Activated CD4-positive, alpha-beta memory T cell treated with anti-CD3 and anti-CD28 coated beads, Interleukin-2, amount 10 ng/mL, durations not matched to agents 7 days and 5 days (primary cell): ENCODE data around the gene ZDHHC11B. TPM values are rescaled to one million over a fixed set of nuclear protein-coding genes. Genes with fewer than 3 reads are reported as not detected.

Source experiments
- CTCF ChIA-PET: fragments of 350-600 bp; sonication (Branson Sonifier 250); formaldehyde crosslinking; loops from one replicate; lab custom pipeline; 2021; ENCODE audit warnings: antibody characterized with exemption, inconsistent platforms; lab: Charles Lee
- POLR2A ChIA-PET: fragments of 350-600 bp; sonication (Branson Sonifier 250); formaldehyde crosslinking; loops from one replicate; lab custom pipeline; 2021; ENCODE audit warnings: antibody characterized with exemption; lab: Charles Lee
- DNase-seq: peaks from one replicate; pipeline ENCODE4 v3.0.0-alpha.2; 2020
- H3K27ac Mint-ChIP-seq: one replicate; pipeline ENCODE4 v1.8.0; 2021; ENCODE audit warnings: mild to moderate bottlenecking, mixed read lengths
- H3K27me3 Mint-ChIP-seq: one replicate; pipeline ENCODE4 v1.8.0; 2021; ENCODE audit warnings: mixed read lengths
- H3K36me3 Mint-ChIP-seq: one replicate; pipeline ENCODE4 v1.8.0; 2021; ENCODE audit warnings: low read depth, mixed read lengths
- H3K4me1 Mint-ChIP-seq: one replicate; pipeline ENCODE4 v1.8.0; 2021; ENCODE audit warnings: mixed read lengths
- H3K4me3 Mint-ChIP-seq: one replicate; pipeline ENCODE4 v1.8.0; 2021; ENCODE audit warnings: mild to moderate bottlenecking, mixed read lengths
- H3K9me3 Mint-ChIP-seq: one replicate; pipeline ENCODE4 v1.8.0; 2021; ENCODE audit warnings: mixed read lengths
- total RNA-seq, 2 experiments: library from RNA; stranded (reverse); gene quantifications; one replicate each; pipeline ENCODE4 v1.2.3, GENCODE V29; 2021

Gene ZDHHC11B
- total RNA-seq, 2 experiments from 2014 or later, result not detected

GRCh38 chr5:674630-675011 is 109.9 kb downstream of the ZDHHC11B start:
- no peak for DNase-seq
- no peak overlapping the region for H3K27ac Mint-ChIP-seq
- no peaks in the 10 kb centered on the region for H3K36me3 Mint-ChIP-seq
- H3K9me3 Mint-ChIP-seq, result no peaks in the 10 kb centered on the region
- H3K4me1 Mint-ChIP-seq, result peaks cover 6% of the 10 kb centered on the region
- H3K27me3 Mint-ChIP-seq, result peaks cover 5% of the 10 kb centered on the region
- no peak overlapping the region for H3K4me3 Mint-ChIP-seq
- POLR2A ChIA-PET, result no interaction called here
- CTCF ChIA-PET, result no interaction called here

GRCh38 chr5:673831-674629 is 110.5 kb downstream of the ZDHHC11B start:
- no peaks in the 10 kb centered on the region for H3K36me3 Mint-ChIP-seq
- peaks cover 6% of the 10 kb centered on the region for H3K4me1 Mint-ChIP-seq
- H3K27me3 Mint-ChIP-seq, result peaks cover 5% of the 10 kb centered on the region
- POLR2A ChIA-PET, result no interaction called here
- CTCF ChIA-PET, result interaction anchor here (0.8 kb wide), 1 partner anchor 486 kb away, joined by 3 read pairs; no protein-coding TSS in a partner anchor
- H3K9me3 Mint-ChIP-seq, result no peaks in the 10 kb centered on the region
- no peak for DNase-seq
- H3K27ac Mint-ChIP-seq, result no peak overlapping the region
- H3K4me3 Mint-ChIP-seq, result no peak overlapping the region

GRCh38 chr5:673161-673830 is 111.2 kb downstream of the ZDHHC11B start:
- no peak for DNase-seq

GRCh38 chr5:672329-673160 is 112.0 kb downstream of the ZDHHC11B start:
- POLR2A ChIA-PET, result no interaction called here
- CTCF ChIA-PET, result interaction anchor here (0.8 kb wide), 1 partner anchor 484 kb away, joined by 3 read pairs; no protein-coding TSS in a partner anchor
- H3K9me3 Mint-ChIP-seq, result no peaks in the 10 kb centered on the region
- H3K27ac Mint-ChIP-seq, result no peak overlapping the region
- peaks cover 1% of the 10 kb centered on the region for H3K36me3 Mint-ChIP-seq
- DNase-seq, result peak; percentile 58
- peaks cover 6% of the 10 kb centered on the region for H3K4me1 Mint-ChIP-seq
- peaks cover 5% of the 10 kb centered on the region for H3K27me3 Mint-ChIP-seq
- H3K4me3 Mint-ChIP-seq, result no peak overlapping the region

More at GRCh38 chr5:673161-673830, 111.2 kb downstream of the ZDHHC11B start:
- no peak overlapping the region for H3K4me3 Mint-ChIP-seq
- no peak overlapping the region for H3K27ac Mint-ChIP-seq
- peaks cover 5% of the 10 kb centered on the region for H3K27me3 Mint-ChIP-seq
- no peaks in the 10 kb centered on the region for H3K9me3 Mint-ChIP-seq
- POLR2A ChIA-PET, result no interaction called here
- CTCF ChIA-PET, result interaction anchor here (0.8 kb wide), 1 partner anchor 485 kb away, joined by 3 read pairs; no protein-coding TSS in a partner anchor
- no peaks in the 10 kb centered on the region for H3K36me3 Mint-ChIP-seq
- H3K4me1 Mint-ChIP-seq, result peaks cover 6% of the 10 kb centered on the region

- Mint-ChIP-seq H3K27ac (no peak overlapping the region), H3K4me1 (peaks cover 6% of the 10 kb centered on the region), H3K27me3 (peaks cover 5% of the 10 kb centered on the region), H3K36me3 (peaks cover 5% of the 10 kb centered on the region), H3K4me3 (no peak overlapping the region), H3K9me3 (no peaks in the 10 kb centered on the region)
- peak; percentile 64 for DNase-seq
- ChIA-PET CTCF (no interaction called here), POLR2A (no interaction called here)
Observed at GRCh38 chr5:671459-672328, 112.8 kb downstream of the ZDHHC11B start.

GRCh38 chr5:670396-671270 is 113.9 kb downstream of the ZDHHC11B start:
- H3K4me1 Mint-ChIP-seq, result peaks cover 6% of the 10 kb centered on the region
- POLR2A ChIA-PET, result no interaction called here
- CTCF ChIA-PET, result interaction anchor here (0.6 to 1.9 kb wide), 3 partner anchors 12 to 70 kb away, joined by 3 to 5 read pairs (median 4); no protein-coding TSS in a partner anchor
- no peak for DNase-seq
- no peak overlapping the region for H3K4me3 Mint-ChIP-seq
- H3K36me3 Mint-ChIP-seq, result peaks cover 5% of the 10 kb centered on the region
- peaks cover 5% of the 10 kb centered on the region for H3K27me3 Mint-ChIP-seq
- H3K9me3 Mint-ChIP-seq, result no peaks in the 10 kb centered on the region
- no peak overlapping the region for H3K27ac Mint-ChIP-seq

DNA sequence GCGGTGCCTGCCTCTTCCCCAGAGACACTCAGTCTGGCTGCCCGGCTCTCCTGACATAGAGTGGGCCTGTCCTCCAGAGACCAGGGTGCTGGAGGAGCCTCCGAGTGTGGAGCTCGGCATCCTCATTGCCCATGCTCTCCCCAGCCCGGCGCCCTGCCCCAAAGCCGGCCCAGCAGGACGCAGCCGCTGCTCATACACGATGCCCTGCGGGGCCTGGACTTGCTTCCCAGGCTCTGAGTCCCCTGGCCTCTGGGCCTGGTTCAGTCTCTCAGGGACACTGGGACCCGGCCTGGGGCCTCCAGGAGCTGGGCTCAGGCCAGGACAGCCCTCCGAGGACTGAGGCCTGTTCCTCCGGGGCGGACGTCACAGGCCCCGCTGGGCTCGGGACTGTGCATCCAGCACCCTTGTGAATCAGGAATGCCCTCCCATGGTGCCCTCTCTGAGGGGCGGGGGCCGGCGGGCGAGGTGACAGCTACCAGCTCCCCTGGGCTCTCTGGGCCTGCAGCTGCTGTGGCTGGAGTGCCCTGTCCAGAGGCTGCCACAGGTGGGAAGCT is 114.6 kb downstream of the ZDHHC11B start:
- Mint-ChIP-seq H3K4me3 (no peak overlapping the region), H3K27me3 (peaks cover 5% of the 10 kb centered on the region), H3K36me3 (peaks cover 5% of the 10 kb centered on the region), H3K9me3 (no peaks in the 10 kb centered on the region), H3K27ac (no peak overlapping the region), H3K4me1 (peaks cover 6% of the 10 kb centered on the region)
- no peak for DNase-seq
- ChIA-PET CTCF (interaction anchor here (0.6 to 1.9 kb wide), 3 partner anchors 13 to 70 kb away, joined by 3 to 5 read pairs (median 4); no protein-coding TSS in a partner anchor), POLR2A (no interaction called here)

- ChIA-PET POLR2A (no interaction called here), CTCF (interaction anchor here (1.9 kb wide), 1 partner anchor 16 kb away, joined by 5 read pairs; no protein-coding TSS in a partner anchor)
- H3K4me1 Mint-ChIP-seq, result peaks cover 6% of the 10 kb centered on the region
- no peak overlapping the region for H3K4me3 Mint-ChIP-seq
- peak; percentile 50 for DNase-seq
- no peaks in the 10 kb centered on the region for H3K9me3 Mint-ChIP-seq
- H3K27me3 Mint-ChIP-seq, result peaks cover 5% of the 10 kb centered on the region
- peaks cover 5% of the 10 kb centered on the region for H3K36me3 Mint-ChIP-seq
- H3K27ac Mint-ChIP-seq, result no peak overlapping the region
Observed at GRCh38 chr5:669111-669841, 115.3 kb downstream of the ZDHHC11B start.

DNA sequence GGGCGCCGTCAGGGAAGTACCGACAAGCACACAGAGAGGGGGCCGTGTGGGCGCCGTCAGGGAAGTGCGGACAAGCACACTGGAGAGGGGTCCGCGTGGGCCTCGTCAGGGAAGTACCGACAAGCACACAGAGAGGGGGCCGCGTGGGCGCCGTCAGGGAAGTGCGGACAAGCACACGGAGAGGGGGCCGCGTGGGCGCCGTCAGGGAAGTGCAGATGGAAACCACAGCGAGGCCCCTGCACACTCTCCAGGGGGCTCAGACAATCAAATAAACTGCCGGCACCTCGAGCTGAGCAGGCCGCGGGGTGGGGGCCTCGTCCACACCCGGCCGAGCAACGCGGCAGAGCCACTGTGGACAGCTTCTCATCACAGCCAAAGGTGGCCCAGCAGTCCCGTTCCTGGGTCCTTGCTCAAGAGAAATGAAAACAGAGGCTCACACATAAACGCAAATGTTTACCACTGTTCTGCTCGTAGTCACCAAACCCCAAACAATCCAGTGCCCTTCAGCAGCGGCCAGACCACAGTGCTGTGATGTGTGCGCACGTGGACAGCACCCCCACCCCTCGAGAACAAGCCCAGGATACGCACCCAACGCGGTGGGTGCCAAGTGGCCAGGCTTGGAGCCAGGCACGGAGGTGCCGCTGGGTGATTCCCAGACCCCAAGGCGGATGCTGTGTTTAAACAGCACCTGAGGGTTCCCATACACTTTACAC is 116.1 kb downstream of the ZDHHC11B start:
- CTCF ChIA-PET, result no interaction called here

DNA sequence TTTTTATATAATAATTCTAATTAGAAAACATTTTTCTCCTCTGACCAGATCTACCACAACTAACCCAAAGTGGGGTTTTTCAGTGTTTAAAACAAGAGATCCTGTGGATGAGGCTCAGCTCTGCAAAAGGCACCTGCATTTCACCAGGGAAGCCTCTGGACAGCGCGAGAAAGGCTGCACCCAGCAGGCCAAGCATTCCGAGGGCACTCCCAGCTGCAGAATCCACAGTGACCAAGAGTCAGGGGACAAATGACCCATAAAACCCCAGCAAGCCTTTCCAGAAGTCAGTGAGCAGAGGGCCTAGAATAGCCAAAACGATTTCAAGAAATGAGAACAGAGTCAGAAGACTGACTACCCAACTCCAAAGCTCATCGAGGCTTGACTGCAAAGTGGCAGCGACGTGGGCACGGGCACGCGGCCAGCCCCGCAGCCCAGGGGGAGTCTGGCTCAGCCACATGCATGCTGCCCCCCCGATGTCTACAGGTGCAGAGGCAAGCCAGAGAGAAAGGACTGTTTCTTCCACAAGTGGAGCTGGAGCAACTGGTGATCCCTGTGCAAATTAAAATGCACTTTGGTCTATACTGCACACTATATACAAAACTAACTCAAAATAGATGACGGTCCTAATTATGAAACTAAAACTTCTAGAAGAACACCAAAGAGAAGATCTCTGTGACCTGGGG is 117.6 kb downstream of the ZDHHC11B start:
- no peaks in the 10 kb centered on the region for H3K27me3 Mint-ChIP-seq
- ChIA-PET CTCF (no interaction called here), POLR2A (no interaction called here)
- no peak overlapping the region for H3K27ac Mint-ChIP-seq
- H3K36me3 Mint-ChIP-seq, result peaks cover 9% of the 10 kb centered on the region
- no peak for DNase-seq
- H3K9me3 Mint-ChIP-seq, result no peaks in the 10 kb centered on the region
- H3K4me1 Mint-ChIP-seq, result no peaks in the 10 kb centered on the region
- no peak overlapping the region for H3K4me3 Mint-ChIP-seq

More for the DNA sequence above, 116.1 kb downstream of the ZDHHC11B start:
- POLR2A ChIA-PET, result no interaction called here
- Mint-ChIP-seq H3K27ac (no peak overlapping the region), H3K27me3 (peaks cover 5% of the 10 kb centered on the region), H3K4me3 (no peak overlapping the region), H3K36me3 (peaks cover 9% of the 10 kb centered on the region), H3K9me3 (no peaks in the 10 kb centered on the region), H3K4me1 (peaks cover 6% of the 10 kb centered on the region)
- no peak for DNase-seq
